Fibroblast of skin of abdomen (primary cell): ENCODE measurements around the gene AKR1C3. TPM values are rescaled to one million over a fixed set of nuclear protein-coding genes. Genes with fewer than 3 reads are reported as not detected.
"Not testable (repeated sequence)": the region's sequence is repeated elsewhere in the genome, so short reads cannot be mapped to it uniquely, and the experiment has no call there.

Experiments used
- DNase-seq: peaks from one replicate; pipeline ENCODE4 v3.0.0-alpha.2; 2013
- polyA plus RNA-seq, 2 experiments: library from polyadenylated mRNA; unstranded; fragments of 120-200 nt; gene quantifications; one replicate each; pipeline ENCODE4 v1.2.1, GENCODE V29; 2013; ENCODE audit not compliant: insufficient read length in 2 of 2

The AKR1C3 gene
- polyA plus RNA-seq (2013, experiment 1 of 2; ENCODE audit: insufficient read length) = 0.57 TPM
- 0.36 TPM for polyA plus RNA-seq (2013, experiment 2 of 2; ENCODE audit: insufficient read length)

- DNase-seq = peak; percentile 28
Observed at GRCh38 chr10:5094265-5095205, at the start of gene AKR1C3. AKR1C3 (plus strand) TSS chr10:5094414; CDS start chr10:5094445, 31 bp downstream.

DNA sequence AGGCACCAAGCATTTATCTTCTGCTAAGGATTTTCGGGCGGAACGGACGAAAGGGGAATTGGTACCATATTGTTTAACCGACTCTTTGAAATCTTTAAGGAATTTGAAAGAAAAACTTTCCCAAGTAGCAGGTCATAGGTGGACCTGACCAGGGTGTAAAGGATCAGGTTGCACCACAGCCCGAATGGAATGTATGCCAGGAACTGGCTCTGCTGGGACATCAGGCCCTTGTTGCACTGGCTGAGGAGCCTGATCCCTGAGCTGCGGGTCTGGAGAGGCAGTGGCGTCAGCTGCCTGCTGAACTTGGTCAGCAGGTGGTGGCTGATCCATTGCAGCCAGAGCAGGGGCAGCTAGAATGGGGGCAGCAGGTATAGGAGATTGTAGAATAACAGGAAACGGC lies 49.1 kb upstream of the AKR1C3 start:
- no peak for DNase-seq

GRCh38 chr10:5046410-5046809 lies 47.8 kb upstream of the AKR1C3 start:
- no peak for DNase-seq

- DNase-seq = not testable (repeated sequence)
Observed at GRCh38 chr10:5047055-5047454, 47.2 kb upstream of the AKR1C3 start.

- DNase-seq = no peak
Observed at GRCh38 chr10:5047912-5048628, 46.1 kb upstream of the AKR1C3 start.

DNA sequence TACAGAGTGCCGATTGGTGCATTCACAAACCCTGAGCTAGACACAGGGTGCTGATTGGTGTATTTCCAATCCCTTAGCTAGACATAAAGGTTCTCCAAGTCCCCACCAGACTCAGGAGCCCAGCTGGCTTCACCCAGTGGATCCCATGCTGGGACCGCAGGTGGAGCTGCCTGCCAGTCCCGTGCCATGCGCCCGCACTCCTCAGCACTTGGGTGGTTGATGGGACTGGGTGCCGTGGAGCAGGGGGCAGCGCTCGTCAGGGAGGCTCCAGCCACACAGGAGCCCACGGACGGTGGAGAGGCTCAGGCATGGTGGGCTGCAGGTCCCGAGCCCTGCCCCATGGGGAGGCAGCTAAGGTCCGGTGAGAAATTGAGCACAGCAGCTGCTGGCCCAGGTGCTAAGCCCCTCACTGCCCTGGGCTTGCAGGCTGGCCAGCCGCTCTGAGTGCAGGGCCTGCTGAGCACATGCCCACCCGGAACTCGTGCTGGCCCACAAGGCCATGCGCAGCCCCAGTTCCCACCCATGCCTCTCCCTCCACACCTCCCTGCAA lies 41.2 kb upstream of the AKR1C3 start:
- not testable (repeated sequence) for DNase-seq

DNA sequence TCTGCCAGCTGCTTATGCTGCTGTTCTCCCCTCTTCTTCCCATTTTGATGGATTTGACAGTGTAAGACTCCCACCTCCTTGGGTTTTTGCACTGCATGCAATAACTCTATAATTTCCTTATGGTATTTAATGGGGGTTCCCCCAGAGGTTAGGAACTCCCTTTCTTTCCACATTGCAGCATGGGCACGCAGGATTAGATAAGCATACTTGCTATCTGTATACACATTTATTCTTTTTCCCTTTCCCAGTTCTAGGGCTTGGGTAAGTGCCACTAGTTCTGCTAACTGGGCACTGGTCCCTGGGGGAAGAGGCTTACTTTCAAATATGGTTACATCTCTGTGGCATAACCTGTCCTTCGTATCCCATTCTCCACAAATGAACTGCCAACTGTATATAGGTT lies 39.4 kb upstream of the AKR1C3 start:
- not testable (repeated sequence) for DNase-seq

GRCh38 chr10:5059267-5059666 lies 34.9 kb upstream of the AKR1C3 start:
- DNase-seq = not testable (repeated sequence)

DNA sequence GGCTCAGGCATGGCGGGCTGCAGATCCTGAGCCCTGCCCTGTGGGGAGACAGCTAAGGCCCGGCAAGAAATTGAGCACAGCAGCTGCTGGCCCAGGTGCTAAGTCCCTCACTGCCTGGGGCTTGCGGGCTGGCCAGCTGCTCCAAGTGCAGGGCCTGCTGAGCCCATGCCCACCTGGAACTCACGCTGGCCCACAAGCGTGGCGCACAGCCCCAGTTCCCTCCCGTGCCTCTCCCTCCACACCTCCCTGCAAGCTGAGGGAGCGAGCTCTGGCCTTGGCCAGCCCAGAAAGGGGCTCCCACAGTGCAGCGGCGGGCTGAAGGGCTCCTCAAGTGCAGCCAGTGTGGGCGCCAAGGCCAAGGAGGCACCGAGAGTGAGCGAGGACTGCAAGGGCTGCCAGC lies 33.4 kb upstream of the AKR1C3 start:
- DNase-seq = not testable (repeated sequence)

GRCh38 chr10:5064656-5065055 lies 29.6 kb upstream of the AKR1C3 start:
- peak; percentile 17 for DNase-seq

DNA sequence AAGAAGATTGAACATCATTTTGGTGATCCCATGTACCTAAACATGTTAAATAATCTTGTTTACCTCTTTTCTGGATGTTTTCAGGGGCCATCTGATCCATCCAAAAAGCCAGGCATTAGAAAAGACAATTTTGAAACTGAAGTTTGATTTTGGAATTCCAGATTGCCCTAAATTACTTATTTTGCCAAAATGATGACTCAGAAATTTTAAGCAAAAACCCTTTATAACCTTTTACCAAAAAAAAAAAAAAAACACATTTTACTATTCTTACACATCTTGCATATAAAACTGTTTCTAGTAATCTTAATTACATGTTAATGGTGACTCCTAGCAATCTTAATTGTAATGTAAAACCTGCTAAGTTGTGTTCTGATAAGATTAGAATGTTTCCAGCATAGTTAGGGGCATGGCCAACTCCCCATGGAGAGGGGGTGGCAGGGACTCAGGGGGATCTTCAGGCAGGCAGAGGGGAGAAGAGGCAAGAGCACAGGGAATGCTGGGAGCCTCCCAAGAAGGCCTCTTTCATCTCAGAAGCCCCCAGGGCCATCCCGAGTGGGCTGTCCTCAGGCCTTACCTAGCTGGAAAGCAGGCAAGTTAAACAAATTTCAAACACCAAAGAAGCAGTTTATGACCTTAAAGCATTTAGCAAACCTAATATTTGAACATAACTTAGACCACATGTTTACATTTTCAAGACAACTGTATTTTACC lies 25.8 kb upstream of the AKR1C3 start:
- no peak for DNase-seq

- no peak for DNase-seq
Observed at GRCh38 chr10:5070648-5071410, 23.4 kb upstream of the AKR1C3 start.

- DNase-seq = peak; percentile 80
Observed at GRCh38 chr10:5071411-5072198, 22.6 kb upstream of the AKR1C3 start.

- no peak for DNase-seq
Observed at GRCh38 chr10:5073659-5074058, 20.6 kb upstream of the AKR1C3 start.

DNA sequence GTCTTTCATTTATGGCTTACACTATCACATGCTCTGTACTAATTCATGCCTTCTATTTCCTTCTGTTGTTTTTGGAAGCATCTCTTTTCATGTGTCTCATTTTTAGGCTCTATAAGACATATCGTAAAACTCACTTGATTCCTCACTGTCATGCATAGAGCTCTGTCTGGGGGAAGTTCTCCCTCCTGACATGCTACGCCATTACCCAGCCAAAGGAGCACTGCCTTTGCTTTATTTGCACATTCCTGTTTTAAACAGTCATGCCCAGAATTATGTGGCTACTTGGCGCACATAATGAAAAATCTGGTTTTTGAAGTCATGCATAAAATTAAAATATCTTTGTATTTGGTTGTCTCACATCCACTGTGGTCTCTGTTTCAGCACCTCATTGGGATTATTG lies 17.6 kb upstream of the AKR1C3 start:
- DNase-seq = peak; percentile 15

GRCh38 chr10:5078547-5079180 lies 15.6 kb upstream of the AKR1C3 start:
- DNase-seq = no peak

- no peak for DNase-seq
Observed at GRCh38 chr10:5079306-5079830, 14.8 kb upstream of the AKR1C3 start.

DNA sequence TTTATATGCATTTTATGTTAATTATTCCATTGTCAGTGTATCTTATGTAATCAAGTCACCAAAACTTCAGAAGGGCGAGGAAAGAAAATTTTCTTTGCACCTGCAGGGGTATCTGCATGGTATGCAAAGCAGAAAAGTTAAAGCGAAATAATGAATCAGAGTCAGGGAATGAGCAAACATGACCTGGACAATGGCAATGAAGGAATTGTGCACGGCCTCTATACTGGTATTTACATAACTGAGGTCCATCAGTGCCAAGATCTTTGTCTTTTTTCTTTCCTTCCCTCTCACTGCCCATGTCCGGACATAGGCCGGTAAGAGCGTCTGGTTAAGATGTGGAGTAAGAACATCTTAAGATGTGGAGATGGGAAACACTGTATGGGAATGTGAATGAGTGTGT lies 14.4 kb upstream of the AKR1C3 start:
- no peak for DNase-seq

- DNase-seq = no peak
Observed at GRCh38 chr10:5081091-5081490, 13.1 kb upstream of the AKR1C3 start.

DNA sequence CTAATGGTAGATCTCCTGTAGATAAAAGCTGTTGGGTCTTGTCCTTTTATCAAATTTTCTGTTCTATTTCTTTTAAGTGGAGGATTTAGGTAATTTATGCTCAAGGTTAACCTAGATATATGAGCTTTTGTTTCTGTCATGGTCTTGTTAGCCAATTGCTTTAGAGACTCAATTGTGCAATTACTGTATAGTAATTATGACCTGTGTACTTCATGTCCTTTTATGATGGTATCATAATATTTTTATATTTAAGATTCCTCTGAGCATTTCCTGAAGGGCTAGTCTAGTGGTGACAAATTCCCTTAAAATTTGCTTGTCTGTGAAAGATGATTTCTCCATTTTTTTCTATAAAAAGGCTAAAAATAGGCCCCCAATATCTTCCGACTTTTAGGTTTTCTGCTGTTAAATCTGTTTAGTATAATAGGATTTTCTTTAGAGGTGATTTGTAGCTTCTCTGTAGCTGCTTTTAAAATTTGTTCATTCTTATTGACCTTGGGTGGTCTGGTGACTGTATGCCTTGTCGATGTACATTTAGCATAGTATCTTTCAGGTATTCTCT lies 5.4 kb upstream of the AKR1C3 start:
- DNase-seq = no peak
